OCI-LY7 (cell line): ENCODE measurements around the gene ANKS1B. TPM values are rescaled to one million over a fixed set of nuclear protein-coding genes. Genes with fewer than 3 reads are reported as not detected.

Source experiments
- BruUV-seq: library from RNA; stranded (reverse); fragments of 400-500 nt; replicated peaks from 2 replicates; lab custom pipeline; 2021; lab: Mats Ljungman, UMichigan
- CTCF ChIA-PET: fragments of 300-600 bp; sonication (Branson Sonifier 250); formaldehyde crosslinking; loops from one replicate; lab custom pipeline; 2022; ENCODE audit warnings: antibody characterized with exemption; ENCODE audit not compliant: unreplicated experiment; lab: Charles Lee
- POLR2A ChIA-PET: fragments of 300-600 bp; sonication (Branson Sonifier 250); formaldehyde crosslinking; loops from one replicate; lab custom pipeline; 2022; ENCODE audit warnings: antibody characterized with exemption; lab: Charles Lee
- DNase-seq: peaks from one replicate; pipeline ENCODE4 v3.0.0-alpha.2; 2015; ENCODE audit warnings: low spot score
- H2AFZ ChIP-seq: fragments of 200-600 bp; sonication (generic), shearing (Covaris generic); 2 replicates; pipeline ENCODE4 v1.6.1; 2014; ENCODE audit warnings: mild to moderate bottlenecking, antibody characterized with exemption, low read length, moderate library complexity
- H3K27ac ChIP-seq: fragments of 200-600 bp; sonication (generic); 2 replicates; pipeline ENCODE4 v1.5.1; 2014; ENCODE audit warnings: mixed run types, low read depth, mild to moderate bottlenecking, moderate library complexity, low read length, inconsistent platforms; ENCODE audit not compliant: poor library complexity, severe bottlenecking
- H3K36me3 ChIP-seq: fragments of 200-600 bp; sonication (generic); 2 replicates; pipeline ENCODE4 v1.6.1; 2014; ENCODE audit warnings: mild to moderate bottlenecking, antibody characterized with exemption, low read length, moderate library complexity, mixed read lengths; ENCODE audit not compliant: insufficient read depth
- H3K4me1 ChIP-seq: fragments of 200-600 bp; sonication (generic); 2 replicates; pipeline ENCODE4 v1.5.1; 2014; ENCODE audit warnings: mild to moderate bottlenecking, low read length; ENCODE audit not compliant: insufficient read depth, poor library complexity, severe bottlenecking
- H3K4me2 ChIP-seq: fragments of 200-600 bp; sonication (generic); 2 replicates; pipeline ENCODE4 v1.6.1; 2014; ENCODE audit warnings: mild to moderate bottlenecking, low read length
- H3K4me3 ChIP-seq: fragments of 200-600 bp; sonication (generic); 2 replicates; pipeline ENCODE4 v1.5.1; 2014; ENCODE audit warnings: mild to moderate bottlenecking, low read depth, low read length; ENCODE audit not compliant: poor library complexity, severe bottlenecking
- H3K79me2 ChIP-seq: fragments of 200-600 bp; sonication (generic); 2 replicates; pipeline ENCODE4 v1.6.1; 2016; ENCODE audit warnings: low read depth, mild to moderate bottlenecking, low read length, moderate library complexity, mixed read lengths; ENCODE audit not compliant: insufficient read depth
- H3K9me2 ChIP-seq: fragments of 200-600 bp; sonication (generic); 2 replicates; pipeline ENCODE4 v1.6.1; 2016; ENCODE audit warnings: mild to moderate bottlenecking, low read length, mixed read lengths; ENCODE audit not compliant: insufficient read depth
- H3K9me3 ChIP-seq: fragments of 200-600 bp; sonication (generic); 2 replicates; pipeline ENCODE4 v1.6.1; 2014; ENCODE audit warnings: mild to moderate bottlenecking, mixed run types, low read length, mixed read lengths
- H4K20me1 ChIP-seq: fragments of 200-600 bp; sonication (generic); 2 replicates; pipeline ENCODE4 v1.6.1; 2014; ENCODE audit warnings: mild to moderate bottlenecking, antibody characterized with exemption, low read length, moderate library complexity, mixed read lengths; ENCODE audit not compliant: insufficient read depth
- CTCF ChIP-seq: fragments of 200-600 bp; sonication (generic); conservative IDR thresholded peaks from 2 replicates; pipeline ENCODE4 v1.5.1; 2014; ENCODE audit warnings: mild to moderate bottlenecking, antibody characterized with exemption, low read length, moderate library complexity, mixed read lengths
- EZH2phosphoT487 ChIP-seq: fragments of 200-600 bp; sonication (generic); IDR thresholded peaks from 2 replicates; pipeline ENCODE4 v1.6.1; 2018; ENCODE audit warnings: low read depth, borderline replicate concordance, mild to moderate bottlenecking, mixed run types, antibody characterized with exemption, low read length, moderate library complexity, mixed read lengths
- intact Hi-C: fragments of 100-400 bp; cut with micrococcal nuclease; formaldehyde crosslinking; loops from one replicate; pipeline ENCODE4 v1.10.0; 2022; ENCODE audit not compliant: unreplicated experiment
- total RNA-seq, 2 experiments: library from RNA; depleted of rRNA in 1 of 2; stranded (reverse); fragments of >200 nt in 1 of 2; shearing (Covaris generic) in 1 of 2; gene quantifications; 2 replicates each; pipeline ENCODE4 v1.2.3, GENCODE V29; 2014 to 2022

Gene ANKS1B
- total RNA-seq, 2 experiments from 2014 or later: 2.9 to 6.0 TPM

DNA sequence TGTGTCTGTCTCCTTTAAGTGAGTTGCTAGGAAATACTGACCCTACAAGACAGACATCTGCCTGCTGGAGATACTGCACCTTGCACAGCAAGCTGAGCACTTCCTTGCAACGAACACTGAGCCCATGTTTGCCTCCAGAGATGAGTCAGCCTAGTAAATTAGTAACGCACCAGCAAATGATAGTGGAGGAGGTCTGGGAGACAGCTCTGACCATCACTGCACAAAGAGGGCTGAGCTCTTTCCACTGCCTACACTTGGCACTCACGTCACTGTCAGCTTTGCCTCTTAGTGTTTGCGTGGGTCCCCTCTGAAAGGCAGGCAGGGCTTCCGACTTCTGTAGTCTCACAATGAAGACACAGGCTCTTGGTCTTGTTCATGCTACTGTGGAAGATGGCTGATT lies 1230.6 kb downstream of the ANKS1B start:
- TF ChIP-seq EZH2phosphoT487 (no peak), CTCF (no peak)
- H3K9me2 ChIP-seq: no peaks in the 10 kb centered on the region
- no peak overlapping the region for H3K4me3 ChIP-seq
- no TSS peak for BruUV-seq
- no peak overlapping the region for H2AFZ ChIP-seq
- no peaks in the 10 kb centered on the region for H3K9me3 ChIP-seq
- ChIA-PET POLR2A (no interaction called here), CTCF (no interaction called here)
- H3K4me2 ChIP-seq: no peak overlapping the region
- H3K36me3 ChIP-seq: no peaks in the 10 kb centered on the region
- H4K20me1 ChIP-seq: no peaks in the 10 kb centered on the region
- no peak for DNase-seq
- intact Hi-C loops: no loop called here
- no peaks in the 10 kb centered on the region for H3K4me1 ChIP-seq
- no peaks in the 10 kb centered on the region for H3K79me2 ChIP-seq
- no peak overlapping the region for H3K27ac ChIP-seq

GRCh38 chr12:98752726-98753125 lies 1232.0 kb downstream of the ANKS1B start:
- H3K4me3 ChIP-seq: no peak overlapping the region
- H3K36me3 ChIP-seq: no peaks in the 10 kb centered on the region
- H3K4me1 ChIP-seq: no peaks in the 10 kb centered on the region
- POLR2A ChIA-PET: interaction anchor here (2.0 kb wide), 1 partner anchor 10 kb away, joined by 6 read pairs; no protein-coding TSS in a partner anchor
- DNase-seq: no peak
- no peak overlapping the region for H2AFZ ChIP-seq
- no TSS peak for BruUV-seq
- TF ChIP-seq EZH2phosphoT487 (no peak), CTCF (no peak)
- H3K27ac ChIP-seq: no peak overlapping the region
- CTCF ChIA-PET: interaction anchor here (0.5 kb wide), 1 partner anchor 116 kb away, joined by 3 read pairs; no protein-coding TSS in a partner anchor
- H3K9me2 ChIP-seq: no peaks in the 10 kb centered on the region
- intact Hi-C loops: no loop called here
- H3K79me2 ChIP-seq: no peaks in the 10 kb centered on the region
- no peaks in the 10 kb centered on the region for H4K20me1 ChIP-seq
- H3K4me2 ChIP-seq: no peak overlapping the region
- no peaks in the 10 kb centered on the region for H3K9me3 ChIP-seq

GRCh38 chr12:98751580-98752115 lies 1233.1 kb downstream of the ANKS1B start:
- POLR2A ChIA-PET: interaction anchor here (2.0 kb wide), 1 partner anchor 9 kb away, joined by 6 read pairs; no protein-coding TSS in a partner anchor

More at GRCh38 chr12:98751580-98752115, 1233.1 kb downstream of the ANKS1B start:
- CTCF ChIA-PET: no interaction called here
- no peak overlapping the region for H2AFZ ChIP-seq
- no peak for TF ChIP-seq CTCF
- TF ChIP-seq EZH2phosphoT487: no peak
- H3K27ac ChIP-seq: no peak overlapping the region
- no peaks in the 10 kb centered on the region for H3K9me2 ChIP-seq
- no peaks in the 10 kb centered on the region for H4K20me1 ChIP-seq
- H3K79me2 ChIP-seq: no peaks in the 10 kb centered on the region
- H3K9me3 ChIP-seq: no peaks in the 10 kb centered on the region
- H3K4me1 ChIP-seq: no peaks in the 10 kb centered on the region
- H3K36me3 ChIP-seq: no peaks in the 10 kb centered on the region
- no peak overlapping the region for H3K4me3 ChIP-seq
- no peak for DNase-seq
- no peak overlapping the region for H3K4me2 ChIP-seq
- no TSS peak for BruUV-seq
- intact Hi-C loops: no loop called here
